GM19240 (cell line): ENCODE results near the gene GRAMD4.
"Not testable (repeated sequence)": the region's sequence is repeated elsewhere in the genome, so short reads cannot be mapped to it uniquely, and the experiment has no call there.

ENCODE experiments used
- DNase-seq: peaks from one replicate; pipeline ENCODE4 v3.0.0; 2011; ENCODE audit warnings: low spot score; ENCODE audit not compliant: insufficient read length

Gene GRAMD4

DNA sequence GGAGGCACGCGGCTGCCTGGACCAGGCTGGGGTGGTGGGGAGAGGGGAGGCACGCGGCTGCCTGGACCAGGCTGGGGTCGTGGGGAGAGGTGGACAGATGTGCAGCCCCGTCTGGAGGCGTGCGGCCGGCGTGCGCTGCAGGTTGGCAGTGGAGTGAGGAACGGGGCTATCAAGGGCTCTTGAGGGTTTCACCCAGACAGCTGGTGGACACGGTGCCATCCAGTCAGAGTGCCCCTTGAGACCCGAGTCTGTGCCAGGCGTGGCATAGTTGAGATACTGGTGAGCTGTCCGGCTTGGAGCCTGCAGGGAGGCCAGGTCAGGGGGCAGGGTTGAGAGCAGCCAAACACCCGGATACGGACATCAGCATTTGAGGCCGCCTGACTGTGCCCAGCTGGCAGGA is 1.5 kb upstream of the GRAMD4 start:
- no peak for DNase-seq

GRCh38 chr22:46619240-46619829 is 851 bp upstream of the GRAMD4 start:
- no peak for DNase-seq

GRCh38 chr22:46620588-46621242 is 529 bp downstream of the GRAMD4 start:
- DNase-seq = no peak

DNA sequence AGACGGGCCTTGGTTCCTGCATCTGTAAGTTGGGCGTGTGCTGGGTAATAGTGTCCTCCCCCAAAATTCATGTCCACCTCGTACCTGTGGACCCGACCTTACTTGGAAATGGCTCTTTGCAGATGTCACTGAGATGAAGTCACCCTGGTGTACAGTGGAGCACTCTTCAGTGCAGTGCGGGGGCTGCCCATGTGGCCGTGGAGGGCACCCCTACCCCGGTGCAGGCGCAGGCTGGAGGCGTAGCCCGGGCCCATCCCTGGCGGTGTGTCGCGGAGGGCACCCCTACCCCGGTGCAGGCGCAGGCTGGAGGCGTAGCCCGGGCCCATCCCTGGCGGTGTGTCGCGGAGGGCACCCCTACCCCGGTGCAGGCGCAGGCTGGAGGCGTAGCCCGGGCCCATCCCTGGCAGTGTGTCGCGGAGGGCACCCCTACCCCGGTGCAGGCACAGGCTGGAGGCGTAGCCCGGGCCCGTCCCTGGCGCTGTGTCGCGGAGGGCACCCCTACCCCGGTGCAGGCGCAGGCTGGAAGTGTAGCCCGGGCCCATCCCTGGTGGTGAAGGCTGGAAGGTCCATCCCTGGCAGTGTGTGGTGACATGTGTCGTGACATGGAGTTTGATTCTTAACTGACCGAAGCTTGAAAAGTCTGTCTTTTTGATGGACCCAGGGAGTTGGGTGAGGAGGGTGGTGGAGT is 1.2 kb downstream of the GRAMD4 start:
- not testable (repeated sequence) for DNase-seq

GRCh38 chr22:46622081-46622521 is 1.9 kb downstream of the GRAMD4 start:
- DNase-seq = no peak

GRCh38 chr22:46625113-46625842 is 5.1 kb downstream of the GRAMD4 start:
- no peak for DNase-seq

DNA sequence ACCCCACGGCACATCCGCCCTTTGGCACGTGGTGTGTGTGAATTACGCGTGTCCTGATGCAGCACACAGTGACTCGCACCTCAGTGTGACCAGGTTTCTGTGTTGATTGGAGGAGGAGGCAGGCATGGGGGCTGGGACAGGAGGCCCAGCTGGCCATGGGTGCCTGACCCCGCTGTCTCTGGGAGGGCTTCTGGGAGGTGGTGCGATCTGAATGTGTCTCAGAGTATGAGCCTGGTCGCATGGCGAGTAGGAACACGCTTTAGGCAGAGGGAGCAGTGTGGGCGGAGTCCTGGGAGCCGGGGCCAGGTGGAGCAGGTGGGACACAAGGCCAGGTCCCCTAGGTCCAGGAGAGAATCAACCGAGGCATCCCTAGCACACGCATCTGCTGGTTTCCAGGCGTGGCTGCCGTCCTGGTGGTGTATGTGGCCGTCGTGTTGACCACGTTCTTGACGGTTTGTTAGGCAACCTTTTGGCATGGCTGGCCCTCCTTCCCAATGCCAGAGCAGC is 5.7 kb downstream of the GRAMD4 start:
- DNase-seq = no peak

GRCh38 chr22:46626356-46626755 is 6.2 kb downstream of the GRAMD4 start:
- DNase-seq = no peak

DNA sequence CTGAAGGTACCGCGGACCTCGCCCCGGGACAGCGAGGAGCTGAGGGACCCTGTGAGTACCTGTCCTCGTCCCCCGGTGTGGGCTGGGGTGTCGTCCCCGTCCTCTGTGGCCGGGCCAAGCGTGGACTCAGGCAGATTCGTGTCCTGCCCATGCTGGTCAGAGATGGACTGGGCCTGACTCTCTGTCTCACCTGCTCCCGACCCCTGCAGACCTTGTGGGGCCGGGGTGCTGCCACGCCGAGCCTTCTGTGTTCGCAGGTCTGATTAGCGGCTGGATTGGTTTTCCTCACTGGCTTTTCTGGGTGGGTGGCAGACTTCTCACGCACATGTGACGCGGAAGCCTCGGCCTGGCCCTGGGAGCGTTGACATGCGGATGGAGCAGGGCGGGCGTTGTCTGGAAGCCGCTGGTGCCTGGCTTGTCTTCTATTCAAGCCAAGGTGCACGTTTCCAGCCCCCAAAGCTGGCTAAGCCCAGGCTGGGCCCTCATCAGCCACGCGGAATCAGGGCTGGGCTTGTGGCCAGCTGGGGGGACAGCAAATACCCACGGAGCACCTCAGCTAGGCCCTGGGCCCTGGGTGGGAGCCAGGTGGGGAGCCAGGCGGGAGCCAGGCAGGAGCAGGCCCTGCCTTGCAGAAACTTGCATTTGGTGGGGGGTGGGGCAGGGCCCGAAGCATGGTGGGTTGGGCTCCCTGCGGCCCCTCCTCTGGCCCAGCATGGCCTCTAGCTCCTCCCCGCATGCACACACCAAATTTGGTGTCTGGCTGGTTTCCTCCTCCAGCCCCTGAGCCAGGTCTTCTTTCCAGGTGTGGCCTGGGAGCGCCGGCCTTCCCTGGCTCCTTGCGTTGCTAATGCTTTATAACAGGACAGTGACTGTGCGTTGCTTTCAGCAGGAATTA is 7.0 kb downstream of the GRAMD4 start:
- no peak for DNase-seq

GRCh38 chr22:46627806-46628482 is 7.8 kb downstream of the GRAMD4 start:
- no peak for DNase-seq

DNA sequence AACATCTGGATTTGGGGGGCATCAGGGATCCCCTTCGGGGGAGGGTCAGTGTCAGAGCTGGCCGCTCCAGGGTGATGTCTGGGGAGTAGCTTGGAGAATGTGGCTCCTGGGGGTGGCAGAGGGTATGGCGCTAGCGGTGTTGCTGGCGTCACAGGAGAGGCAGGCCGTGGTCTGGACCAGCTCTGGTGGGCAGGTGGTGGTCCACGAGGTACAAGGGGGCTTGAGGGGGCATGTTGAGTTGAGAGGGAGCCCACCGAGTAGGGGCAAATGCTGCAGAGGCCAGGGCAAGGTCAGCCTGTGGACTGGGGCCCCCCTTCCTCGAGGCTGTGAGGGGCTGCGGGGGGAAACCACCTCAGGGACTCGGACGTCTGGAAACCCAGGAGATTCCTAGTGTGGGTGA is 8.6 kb downstream of the GRAMD4 start:
- DNase-seq = no peak

DNA sequence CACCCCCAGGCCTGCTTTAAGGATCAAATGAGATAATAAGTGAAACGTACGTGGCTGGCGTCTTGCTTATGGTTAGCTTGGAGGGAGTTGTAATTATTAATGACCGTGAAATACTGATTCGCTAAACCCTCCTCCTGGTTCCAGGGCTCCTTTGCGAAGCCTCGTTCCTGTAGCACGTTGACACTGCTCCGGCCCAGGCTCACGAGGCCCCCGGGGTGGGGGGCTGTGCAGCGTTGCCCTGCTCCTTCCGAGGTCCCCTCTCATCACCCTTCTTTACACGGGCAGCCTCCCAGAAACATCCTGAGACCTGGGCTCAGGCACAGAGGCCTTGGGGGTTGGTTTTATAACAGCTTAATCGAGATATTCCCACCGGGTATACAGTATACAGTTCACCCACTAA is 9.1 kb downstream of the GRAMD4 start:
- DNase-seq = no peak

DNA sequence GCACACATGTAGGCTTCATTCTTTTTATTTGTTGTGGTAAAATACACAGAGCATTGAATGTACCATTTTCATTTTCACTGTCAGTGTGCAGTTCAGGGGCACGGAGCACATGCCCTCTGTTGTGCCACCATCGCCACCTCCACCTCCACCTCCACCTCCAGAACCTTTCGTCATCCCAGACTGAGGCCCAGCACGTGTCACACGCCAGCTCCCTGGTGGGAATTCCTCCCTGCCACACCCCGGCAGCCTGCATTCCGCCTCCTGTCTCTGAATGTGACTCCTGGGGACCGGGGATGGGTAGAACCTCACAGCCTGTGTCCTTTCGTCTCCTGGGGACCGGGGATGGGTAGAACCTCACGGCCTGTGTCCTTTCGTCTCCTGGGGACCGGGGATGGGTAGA is 10.9 kb downstream of the GRAMD4 start:
- no peak for DNase-seq

DNA sequence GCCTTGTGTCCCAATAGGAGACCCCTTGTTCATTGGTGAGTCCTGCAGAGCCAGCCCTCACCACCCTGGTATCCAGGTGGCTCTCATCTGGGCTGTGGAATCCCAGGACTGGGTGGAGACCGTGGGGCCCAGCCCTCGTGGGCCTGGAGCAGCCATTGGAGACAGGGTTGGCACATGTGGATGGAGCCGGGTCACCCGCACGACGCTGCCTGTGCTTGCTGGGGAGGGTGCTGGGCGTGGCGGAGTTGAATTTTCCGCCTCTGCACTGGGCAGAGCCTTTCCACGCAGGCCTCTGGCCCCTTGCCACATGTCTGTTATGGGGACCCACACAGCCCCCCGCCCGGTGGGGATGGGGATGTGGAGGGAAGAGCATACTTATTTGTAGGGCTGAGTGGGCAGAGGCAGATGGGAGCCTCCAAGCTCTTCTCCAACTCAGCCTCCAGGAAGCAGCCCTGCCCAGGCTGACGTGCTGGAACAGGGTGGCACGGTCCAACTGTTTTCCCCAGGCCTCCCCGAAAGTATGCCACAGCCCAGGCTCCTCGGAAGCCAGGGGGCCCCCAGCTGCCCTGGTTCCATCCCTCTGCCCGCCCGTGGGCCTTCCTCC is 12.6 kb downstream of the GRAMD4 start:
- no peak for DNase-seq

GRCh38 chr22:46633334-46633890 is 13.2 kb downstream of the GRAMD4 start:
- DNase-seq = no peak

- DNase-seq = no peak
Measured at GRCh38 chr22:46634011-46634699, 14.0 kb downstream of the GRAMD4 start.

DNA sequence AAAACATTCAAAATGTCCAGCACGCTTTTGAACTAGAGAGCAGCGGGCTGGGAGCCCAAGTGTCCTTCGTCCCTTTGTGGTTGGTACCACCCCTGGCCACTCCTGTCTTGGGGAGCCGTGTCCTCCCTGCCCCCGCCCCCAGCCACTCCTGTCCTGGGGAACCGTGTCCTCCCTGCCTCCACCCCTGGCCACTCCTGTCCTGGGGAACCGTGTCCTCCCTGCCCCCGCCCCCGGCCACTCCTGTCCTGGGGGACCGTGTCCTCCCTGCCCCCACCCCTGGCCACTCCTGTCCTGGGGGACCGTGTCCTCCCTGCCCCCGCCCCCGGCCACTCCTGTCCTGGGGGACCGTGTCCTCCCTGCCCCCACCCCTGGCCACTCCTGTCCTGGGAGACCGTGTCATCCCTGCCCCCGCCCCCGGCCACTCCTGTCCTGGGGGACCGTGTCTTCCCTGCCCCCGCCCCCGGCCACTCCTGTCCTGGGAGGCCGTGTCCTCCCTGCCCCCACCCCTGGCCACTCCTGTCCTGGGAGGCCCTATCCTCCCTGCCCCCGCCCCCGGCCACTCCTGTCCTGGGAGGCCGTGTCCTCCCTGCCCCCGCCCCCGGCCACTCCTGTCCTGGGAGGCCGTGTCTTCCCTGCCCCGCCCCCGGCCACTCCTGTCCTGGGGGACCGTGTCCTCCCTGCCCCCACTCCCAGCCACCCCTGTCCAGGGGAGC is 14.9 kb downstream of the GRAMD4 start:
- DNase-seq = not testable (repeated sequence)

- no peak for DNase-seq
Measured at GRCh38 chr22:46635756-46636155, 15.6 kb downstream of the GRAMD4 start.
